ENCODE results near the gene IRF9. TPM values are rescaled to one million over a fixed set of nuclear protein-coding genes. Genes with fewer than 3 reads are reported as not detected.

Gene IRF9
- total and polyA plus RNA-seq, 2 experiments from 2014 or later = 33.7 to 66.9 TPM

DNA sequence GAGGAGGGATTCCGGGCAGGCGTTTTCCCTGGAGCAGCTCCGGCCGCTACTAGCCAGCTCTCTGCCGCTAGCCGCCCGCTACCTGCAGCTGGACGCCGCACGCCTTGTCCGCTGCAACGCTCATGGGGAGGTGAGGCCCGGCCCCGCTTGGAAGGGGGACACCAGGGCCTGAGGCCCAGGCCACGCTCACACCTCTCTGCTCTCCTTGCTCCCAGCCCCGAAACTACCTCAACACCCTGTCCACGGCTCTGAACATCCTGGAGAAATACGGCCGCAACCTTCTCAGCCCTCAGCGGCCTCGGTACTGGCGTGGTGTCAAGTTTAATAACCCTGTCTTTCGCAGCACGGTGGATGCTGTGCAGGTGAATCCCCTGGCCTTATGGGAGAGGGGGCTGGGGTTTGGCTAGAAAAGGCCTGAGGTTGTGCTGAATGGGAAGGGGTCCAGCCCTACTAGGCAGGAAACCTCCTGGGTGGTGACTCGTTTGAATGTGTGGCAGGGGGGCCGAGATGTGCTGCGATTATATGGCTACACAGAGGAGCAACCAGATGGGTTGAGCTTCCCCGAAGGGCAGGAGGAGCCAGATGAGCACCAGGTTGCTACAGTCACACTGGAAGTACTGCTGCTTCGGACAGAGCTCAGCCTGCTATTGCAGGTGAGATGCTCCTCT is 13.2 kb upstream of the IRF9 start:
- TF ChIP-seq EZH2 (IDR thresholded peaks at IDR 0.05; ENCODE audit: borderline replicate concordance) (no peak), EZH2phosphoT487 (IDR thresholded peaks at IDR 0.05; ENCODE audit: low read depth, severe bottlenecking, unreplicated experiment) (no peak)
- TF ChIP-seq, protein P1, sequence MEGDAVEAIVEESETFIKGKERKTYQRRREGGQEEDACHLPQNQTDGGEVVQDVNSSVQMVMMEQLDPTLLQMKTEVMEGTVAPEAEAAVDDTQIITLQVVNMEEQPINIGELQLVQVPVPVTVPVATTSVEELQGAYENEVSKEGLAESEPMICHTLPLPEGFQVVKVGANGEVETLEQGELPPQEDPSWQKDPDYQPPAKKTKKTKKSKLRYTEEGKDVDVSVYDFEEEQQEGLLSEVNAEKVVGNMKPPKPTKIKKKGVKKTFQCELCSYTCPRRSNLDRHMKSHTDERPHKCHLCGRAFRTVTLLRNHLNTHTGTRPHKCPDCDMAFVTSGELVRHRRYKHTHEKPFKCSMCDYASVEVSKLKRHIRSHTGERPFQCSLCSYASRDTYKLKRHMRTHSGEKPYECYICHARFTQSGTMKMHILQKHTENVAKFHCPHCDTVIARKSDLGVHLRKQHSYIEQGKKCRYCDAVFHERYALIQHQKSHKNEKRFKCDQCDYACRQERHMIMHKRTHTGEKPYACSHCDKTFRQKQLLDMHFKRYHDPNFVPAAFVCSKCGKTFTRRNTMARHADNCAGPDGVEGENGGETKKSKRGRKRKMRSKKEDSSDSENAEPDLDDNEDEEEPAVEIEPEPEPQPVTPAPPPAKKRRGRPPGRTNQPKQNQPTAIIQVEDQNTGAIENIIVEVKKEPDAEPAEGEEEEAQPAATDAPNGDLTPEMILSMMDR (IDR thresholded peaks at IDR 0.05; ENCODE audit: poor library complexity) = no peak
- no peaks in the 10 kb centered on the region for H3K36me3 ChIP-seq (replicated peaks; ENCODE audit: insufficient read depth, low read depth)
- H3K27me3 ChIP-seq = no peaks in the 10 kb centered on the region
- H3K4me3 ChIP-seq = peak overlapping the region; percentile 91
- H3K4me2 ChIP-seq = peak overlapping the region; percentile 92
- peak overlapping the region; percentile 42 for H2AFZ ChIP-seq
- peaks cover 6% of the 10 kb centered on the region for H4K20me1 ChIP-seq (ENCODE audit: insufficient read depth, poor library complexity, severe bottlenecking)
- no peaks in the 10 kb centered on the region for H3K9me3 ChIP-seq (ENCODE audit: low read depth)
- H3K27ac ChIP-seq = peak overlapping the region; percentile 4
- peaks cover 15% of the 10 kb centered on the region for H3K4me1 ChIP-seq (ENCODE audit: insufficient read depth)
- peaks cover 47% of the 10 kb centered on the region for H3K79me2 ChIP-seq
- WGBS (ENCODE audit: low lambda C conversion rate, missing lambda C conversion rate) = 10% methylated on average over 29 of the region's 29 CpGs
- no peak for DNase-seq (ENCODE audit: low spot score)
- no peaks in the 10 kb centered on the region for H3K9me2 ChIP-seq (replicated peaks; ENCODE audit: insufficient read depth)

DNA sequence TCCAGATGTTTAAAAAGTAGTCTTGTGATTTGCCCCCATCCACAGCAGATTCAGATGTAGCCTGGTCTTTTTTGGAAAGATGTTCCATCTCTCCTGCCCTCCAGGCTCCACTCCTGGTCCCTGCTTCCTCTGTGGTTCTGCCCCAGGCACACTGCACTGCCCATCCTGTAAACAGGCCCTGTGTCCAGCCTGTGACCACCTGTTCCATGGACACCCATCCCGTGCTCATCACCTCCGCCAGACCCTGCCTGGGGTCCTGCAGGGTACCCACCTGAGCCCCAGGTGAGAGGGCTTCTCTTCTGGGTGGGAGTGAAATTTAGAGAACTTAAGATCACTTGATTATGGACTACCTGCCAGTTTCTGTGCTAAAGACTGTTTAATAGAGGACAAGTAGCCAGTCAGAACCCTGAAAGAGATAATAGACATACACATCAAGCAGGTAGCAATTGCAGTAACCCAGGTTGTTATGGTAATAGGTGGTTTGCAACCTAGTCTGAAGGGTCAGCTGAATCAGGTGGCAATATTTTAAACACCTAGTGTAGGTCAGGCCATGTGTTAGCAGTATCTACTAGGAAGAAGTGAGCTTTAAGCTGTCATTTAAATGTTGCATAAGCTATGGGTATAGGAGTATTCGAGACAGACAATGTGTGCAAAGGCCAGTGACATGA is 11.6 kb upstream of the IRF9 start:
- Histone ChIP-seq H3K4me3 (no peak overlapping the region), H3K4me1 (ENCODE audit: insufficient read depth) (peaks cover 15% of the 10 kb centered on the region), H3K4me2 (no peak overlapping the region), H4K20me1 (ENCODE audit: insufficient read depth, poor library complexity, severe bottlenecking) (peaks cover 6% of the 10 kb centered on the region), H3K9me3 (ENCODE audit: low read depth) (no peaks in the 10 kb centered on the region), H2AFZ (no peak overlapping the region), H3K36me3 (replicated peaks; ENCODE audit: insufficient read depth, low read depth) (no peaks in the 10 kb centered on the region), H3K9me2 (replicated peaks; ENCODE audit: insufficient read depth) (no peaks in the 10 kb centered on the region), H3K27ac (no peak overlapping the region), H3K79me2 (peaks cover 45% of the 10 kb centered on the region), H3K27me3 (no peaks in the 10 kb centered on the region)
- WGBS (ENCODE audit: low lambda C conversion rate, missing lambda C conversion rate) = 99% methylated on average over 3 of the region's 3 CpGs
- DNase-seq (ENCODE audit: low spot score) = no peak
- TF ChIP-seq EZH2 (IDR thresholded peaks at IDR 0.05; ENCODE audit: borderline replicate concordance) (no peak), EZH2phosphoT487 (IDR thresholded peaks at IDR 0.05; ENCODE audit: low read depth, severe bottlenecking, unreplicated experiment) (no peak)
- TF ChIP-seq, protein P1 (IDR thresholded peaks at IDR 0.05; ENCODE audit: poor library complexity) = no peak

DNA sequence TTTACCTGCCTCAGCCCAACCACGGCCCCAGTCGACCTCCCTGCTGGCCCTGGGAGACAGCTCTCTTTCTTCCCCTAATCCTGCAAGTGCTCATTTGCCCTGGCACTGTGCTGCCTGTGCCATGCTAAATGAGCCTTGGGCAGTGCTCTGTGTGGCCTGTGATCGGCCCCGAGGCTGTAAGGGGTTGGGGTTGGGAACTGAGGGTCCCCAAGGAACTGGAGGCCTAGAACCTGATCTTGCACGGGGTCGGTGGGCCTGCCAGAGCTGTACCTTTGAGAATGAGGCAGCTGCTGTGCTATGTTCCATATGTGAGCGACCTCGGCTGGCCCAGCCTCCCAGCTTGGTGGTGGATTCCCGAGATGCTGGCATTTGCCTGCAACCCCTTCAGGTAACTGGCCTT is 11.0 kb upstream of the IRF9 start:
- Histone ChIP-seq H3K27me3 (no peaks in the 10 kb centered on the region), H4K20me1 (ENCODE audit: insufficient read depth, poor library complexity, severe bottlenecking) (peaks cover 6% of the 10 kb centered on the region), H3K4me3 (no peak overlapping the region), H2AFZ (no peak overlapping the region), H3K9me3 (ENCODE audit: low read depth) (no peaks in the 10 kb centered on the region), H3K9me2 (replicated peaks; ENCODE audit: insufficient read depth) (no peaks in the 10 kb centered on the region), H3K4me1 (ENCODE audit: insufficient read depth) (peaks cover 15% of the 10 kb centered on the region), H3K4me2 (no peak overlapping the region), H3K27ac (no peak overlapping the region), H3K79me2 (peaks cover 39% of the 10 kb centered on the region), H3K36me3 (replicated peaks; ENCODE audit: insufficient read depth, low read depth) (no peaks in the 10 kb centered on the region)
- TF ChIP-seq, protein P1 (IDR thresholded peaks at IDR 0.05; ENCODE audit: poor library complexity) = no peak
- TF ChIP-seq EZH2 (IDR thresholded peaks at IDR 0.05; ENCODE audit: borderline replicate concordance) = no peak
- no peak for TF ChIP-seq EZH2phosphoT487 (IDR thresholded peaks at IDR 0.05; ENCODE audit: low read depth, severe bottlenecking, unreplicated experiment)
- no peak for DNase-seq (ENCODE audit: low spot score)
- WGBS (ENCODE audit: low lambda C conversion rate, missing lambda C conversion rate) = 94% methylated on average over 9 of the region's 9 CpGs

All from hepatocyte (in vitro differentiated cells).